ENCODE measurements around the gene UBASH3A. TPM values are rescaled to one million over a fixed set of nuclear protein-coding genes. Genes with fewer than 3 reads are reported as not detected.

The UBASH3A gene
- total RNA-seq, 1 donor from 2014 or later = not detected

DNA sequence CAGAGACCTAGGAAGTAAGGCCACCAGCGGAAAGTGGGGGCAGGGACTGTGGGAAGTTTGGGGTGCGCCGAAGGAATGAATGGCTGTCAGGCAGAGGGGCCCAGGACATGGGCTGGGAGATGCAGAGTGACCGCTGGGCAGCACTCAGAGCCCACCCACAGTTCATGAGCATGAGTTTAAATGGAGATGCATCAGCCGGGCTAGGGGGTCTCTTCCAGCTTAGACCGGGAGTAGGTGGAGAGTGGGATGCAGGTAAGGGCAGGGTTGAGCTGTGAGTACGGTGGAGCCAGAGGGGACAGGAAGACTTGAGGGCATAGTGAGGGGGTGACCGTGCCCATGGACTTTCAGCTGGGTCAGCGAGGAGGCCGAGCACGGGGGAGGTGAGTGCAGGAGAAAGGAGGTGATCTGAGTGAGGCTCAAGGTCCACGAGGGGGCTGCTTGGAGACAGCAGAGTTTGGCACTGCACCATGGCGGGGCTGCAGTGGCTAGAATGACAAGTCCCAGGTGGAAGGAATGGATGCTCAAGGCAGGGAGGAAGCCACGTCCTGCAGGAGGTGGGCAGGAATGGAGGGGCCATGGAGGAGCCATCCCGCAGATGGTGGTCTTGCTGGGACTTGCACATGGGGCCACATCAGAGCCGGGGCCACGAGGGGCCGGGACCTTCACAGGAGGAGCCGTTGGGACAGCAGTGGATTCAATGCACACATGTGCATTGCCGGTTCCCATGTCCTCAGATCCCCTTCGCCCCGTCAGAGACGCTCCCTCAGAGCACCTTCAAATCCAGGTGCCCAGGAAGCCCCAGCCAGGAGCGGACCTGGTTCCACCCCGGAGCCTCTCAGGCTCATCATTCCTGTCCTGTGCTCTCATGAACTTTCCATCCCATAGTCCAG is 34.9 kb downstream of the UBASH3A start:
- ATAC-seq = no peak
- intact Hi-C loops (cut with DNase I) = no loop called here

DNA sequence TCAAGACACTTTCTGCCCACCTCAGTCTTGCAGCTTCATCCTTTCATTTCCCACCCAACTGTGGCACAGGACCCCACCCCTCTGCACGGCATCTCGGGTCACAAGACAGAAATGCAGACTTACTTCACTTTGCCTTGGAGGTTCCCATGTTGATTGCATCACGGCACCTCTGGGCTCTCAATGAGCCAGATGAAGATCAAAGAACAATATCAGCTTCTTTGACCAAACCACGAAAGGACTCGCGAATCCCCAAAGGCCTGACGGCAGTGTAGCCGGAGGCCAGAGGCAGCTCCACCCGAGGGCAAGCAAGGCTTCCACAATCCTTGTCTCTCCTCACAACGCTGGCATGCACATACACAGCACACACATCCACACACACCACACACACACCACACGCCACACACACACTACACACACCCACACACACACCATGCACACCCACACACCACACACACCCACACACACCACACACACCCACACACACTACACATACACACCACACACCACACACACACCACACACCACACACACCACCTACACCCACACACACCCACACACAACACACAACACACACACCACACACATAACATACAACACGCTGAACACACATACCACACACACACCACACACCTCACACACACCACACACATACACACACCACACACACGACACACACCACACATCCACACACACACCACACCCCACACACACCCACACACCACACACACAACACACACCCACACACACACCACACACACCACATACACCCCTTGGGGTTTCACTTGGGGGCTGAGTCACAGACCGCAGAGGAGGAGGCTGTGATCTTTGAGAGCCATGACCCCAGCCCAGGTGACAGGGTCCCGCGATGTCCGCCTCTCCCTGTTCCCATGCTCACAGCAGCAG is 35.8 kb downstream of the UBASH3A start:
- no peak for ATAC-seq
- no peak for DNase-seq (ENCODE audit: missing footprints)
- intact Hi-C loops (cut with DNase I) = no loop called here

More for the DNA sequence above, 34.9 kb downstream of the UBASH3A start:
- no peak for DNase-seq (ENCODE audit: missing footprints)

DNA sequence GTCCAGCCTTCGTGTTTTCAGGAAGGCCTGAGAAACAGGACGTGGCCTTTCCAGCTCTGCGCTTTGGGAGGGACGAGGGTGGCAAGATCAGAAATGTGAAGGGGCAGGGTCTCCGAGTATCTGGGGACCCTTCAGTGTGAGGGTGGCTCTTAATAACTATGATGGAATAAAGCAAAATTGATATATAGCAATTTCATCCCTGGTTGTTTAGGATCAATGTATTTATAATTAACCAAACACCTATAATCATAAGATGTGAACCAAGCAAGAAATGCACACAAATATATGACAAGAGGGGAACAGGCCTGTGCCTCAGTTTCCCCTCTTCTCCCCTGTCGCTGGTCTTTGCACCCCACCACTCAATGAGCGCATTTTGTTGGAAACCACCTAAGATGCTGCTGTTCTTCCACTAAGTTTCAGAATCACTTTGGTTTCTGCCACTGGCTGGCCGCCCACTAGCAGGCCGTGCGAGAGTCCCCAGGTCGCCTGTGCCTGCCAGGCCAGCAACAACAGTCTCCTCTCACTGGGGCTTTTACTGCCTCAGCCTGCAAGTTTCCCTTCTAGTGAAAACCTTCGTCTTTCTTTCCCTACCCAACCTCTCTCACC is 36.6 kb downstream of the UBASH3A start:
- intact Hi-C loops (cut with DNase I) = no loop called here

GRCh38 chr21:42441963-42442362 is 38.3 kb downstream of the UBASH3A start:
- no peak for DNase-seq (ENCODE audit: missing footprints)
- no peak for ATAC-seq
- intact Hi-C loops (cut with DNase I) = no loop called here

More for the DNA sequence above, 36.6 kb downstream of the UBASH3A start:
- no peak for DNase-seq (ENCODE audit: missing footprints)
- ATAC-seq = no peak

- DNase-seq (ENCODE audit: missing footprints) (no peak), ATAC-seq (no peak)
- intact Hi-C loops (cut with DNase I) = no loop called here
These were observed 39.6 kb downstream of the UBASH3A start for GRCh38 chr21:42443181-42443785.

DNA sequence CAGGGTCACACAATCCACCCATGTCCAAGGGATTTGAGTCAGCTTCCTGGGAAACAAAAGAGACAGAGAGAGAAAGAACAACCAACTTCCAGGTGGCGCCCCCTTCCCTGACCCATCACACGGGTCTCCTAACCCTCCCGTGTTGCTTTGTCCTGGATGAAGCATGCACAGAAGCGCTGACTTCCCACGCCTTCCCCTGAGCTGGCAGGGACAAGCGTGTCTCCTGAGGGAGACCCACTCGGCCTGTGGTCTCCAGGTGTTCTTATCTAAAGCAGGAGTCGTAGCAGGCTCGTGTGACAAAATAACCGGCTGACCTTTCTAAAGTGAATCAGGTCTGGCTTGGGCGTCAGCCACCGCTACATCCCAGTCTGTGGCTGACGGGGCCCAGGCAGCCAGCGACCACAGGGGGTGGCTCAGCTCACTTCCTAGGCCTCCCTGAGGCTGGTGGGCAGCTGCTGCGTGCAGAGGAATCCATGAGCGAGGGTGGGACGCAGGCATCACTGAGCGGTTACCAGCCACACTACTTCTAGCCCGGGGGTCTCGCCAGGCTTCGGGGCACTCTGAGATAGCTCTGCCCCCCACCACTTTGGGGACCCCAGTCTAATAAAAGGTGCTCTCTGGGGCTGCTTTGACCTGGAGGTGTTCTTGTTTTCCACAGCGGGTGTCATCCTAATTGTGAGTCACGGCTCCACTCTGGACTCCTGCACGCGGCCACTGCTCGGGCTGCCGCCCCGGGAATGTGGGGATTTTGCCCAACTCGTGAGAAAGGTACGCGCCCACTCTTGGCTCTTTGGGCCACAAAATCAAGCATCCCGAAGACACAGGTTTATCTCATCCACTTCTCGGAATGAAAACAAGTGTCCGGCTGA is 40.4 kb downstream of the UBASH3A start:
- ATAC-seq (no peak), DNase-seq (ENCODE audit: missing footprints) (no peak)
- intact Hi-C loops (cut with DNase I) = no loop called here

- ATAC-seq = no peak
- intact Hi-C loops (cut with DNase I) = loop anchor here (5.0 kb wide), 2 partner anchors 52 to 107 kb away; no protein-coding TSS in a partner anchor
- DNase-seq (ENCODE audit: missing footprints) = no peak
These were observed 41.0 kb downstream of the UBASH3A start for GRCh38 chr21:42444745-42445059.

DNA sequence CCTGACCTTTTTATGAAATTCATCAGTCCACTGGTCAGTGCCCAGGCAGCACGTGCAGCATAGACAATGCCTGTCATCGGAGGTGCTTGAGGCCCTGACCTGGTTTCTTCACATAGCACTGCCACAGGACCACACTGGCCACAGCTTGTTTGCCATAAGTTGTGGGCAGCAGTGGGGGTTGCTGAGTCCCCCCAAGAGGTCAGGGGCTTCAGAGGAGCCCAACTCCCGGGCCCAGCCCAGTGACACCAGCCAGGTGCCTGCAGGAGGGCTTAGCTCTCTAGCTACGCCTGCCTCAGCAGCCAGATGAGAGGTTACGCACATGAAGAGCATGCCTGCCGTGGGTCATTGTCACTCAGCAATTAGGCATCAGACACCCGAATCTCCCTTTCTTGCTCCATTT is 41.6 kb downstream of the UBASH3A start:
- intact Hi-C loops (cut with DNase I) = loop anchor here (5.0 kb wide), 2 partner anchors 53 to 108 kb away; no protein-coding TSS in a partner anchor
- ATAC-seq (no peak), DNase-seq (ENCODE audit: missing footprints) (no peak)

GRCh38 chr21:42446531-42446930 is 42.8 kb downstream of the UBASH3A start:
- intact Hi-C loops (cut with DNase I) = loop anchor here (5.0 kb wide), 2 partner anchors 54 to 109 kb away; no protein-coding TSS in a partner anchor
- no peak for ATAC-seq

GRCh38 chr21:42447182-42447581 is 43.5 kb downstream of the UBASH3A start:
- ATAC-seq (no peak), DNase-seq (ENCODE audit: missing footprints) (no peak)
- intact Hi-C loops (cut with DNase I) = loop anchor here (5.0 kb wide), 2 partner anchors 55 to 110 kb away; no protein-coding TSS in a partner anchor

More at GRCh38 chr21:42446531-42446930, 42.8 kb downstream of the UBASH3A start:
- no peak for DNase-seq (ENCODE audit: missing footprints)

DNA sequence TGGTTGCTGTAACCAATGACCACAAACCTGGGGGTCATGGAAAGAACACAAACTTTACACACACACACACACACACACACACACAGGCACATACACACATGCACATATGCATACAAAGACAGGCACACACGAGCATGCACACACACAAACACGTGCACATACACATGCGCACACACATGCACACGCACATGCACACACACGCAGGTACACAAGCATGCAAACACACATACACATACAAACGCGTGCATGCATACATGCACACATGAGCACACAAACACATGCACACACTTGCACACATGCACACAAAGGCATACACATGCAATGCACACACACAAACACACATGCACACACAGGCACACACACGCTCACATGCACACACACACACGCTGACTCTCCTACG is 44.0 kb downstream of the UBASH3A start:
- intact Hi-C loops (cut with DNase I) = loop anchor here (2.0 to 5.0 kb wide), 3 partner anchors 55 to 303 kb away; no protein-coding TSS in a partner anchor
- DNase-seq (ENCODE audit: missing footprints) (no peak), ATAC-seq (no peak)

- no peak for DNase-seq (ENCODE audit: missing footprints)
- intact Hi-C loops (cut with DNase I) = loop anchor here (2.0 to 5.0 kb wide), 3 partner anchors 56 to 304 kb away; no protein-coding TSS in a partner anchor
- ATAC-seq = no peak
These were observed 45.0 kb downstream of the UBASH3A start for GRCh38 chr21:42448686-42449085.

- intact Hi-C loops (cut with DNase I) = no loop called here
- ATAC-seq (no peak), DNase-seq (ENCODE audit: missing footprints) (no peak)
These were observed 48.2 kb downstream of the UBASH3A start for GRCh38 chr21:42451941-42452340.

- DNase-seq (ENCODE audit: missing footprints) (no peak), ATAC-seq (no peak)
- intact Hi-C loops (cut with DNase I) = no loop called here
These were observed 48.9 kb downstream of the UBASH3A start for GRCh38 chr21:42452401-42453223.

DNA sequence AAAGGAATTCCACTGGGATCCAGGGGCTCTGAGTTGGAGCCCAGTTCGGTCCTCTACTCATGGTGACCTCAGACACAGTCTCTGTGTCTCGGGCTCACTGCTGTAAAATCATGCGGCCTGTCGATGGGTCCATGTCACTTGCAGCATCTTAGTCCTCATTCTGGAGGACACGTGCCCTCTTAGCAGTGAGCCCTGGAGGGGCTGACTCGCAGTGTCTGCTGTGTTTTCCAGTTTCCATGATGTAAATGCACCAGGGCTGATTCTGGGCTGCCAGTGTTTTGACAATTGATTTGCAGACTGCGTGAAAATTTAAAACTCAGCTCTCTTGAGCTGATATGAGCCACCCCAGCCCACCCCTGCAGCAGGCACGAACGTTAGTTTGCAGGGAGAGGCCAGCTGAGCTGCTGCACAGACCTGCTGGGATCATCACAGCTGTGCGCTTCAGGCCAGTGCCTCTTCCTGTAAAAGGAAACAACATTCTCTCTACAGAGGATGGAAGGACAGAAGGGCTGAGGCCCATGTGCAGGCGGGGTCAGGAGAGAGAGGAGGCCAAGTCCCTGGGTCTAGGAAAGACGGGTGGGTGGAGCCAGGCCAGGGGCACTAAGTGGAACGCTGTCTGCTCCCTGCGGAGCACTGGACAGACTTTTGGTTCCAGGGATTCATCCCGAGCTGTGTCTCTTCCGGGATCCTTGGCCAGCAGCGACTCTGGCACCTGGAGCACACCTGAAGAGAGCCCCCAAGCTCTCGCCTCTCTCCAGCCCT is 49.7 kb downstream of the UBASH3A start:
- DNase-seq (ENCODE audit: missing footprints) = no peak
- intact Hi-C loops (cut with DNase I) = no loop called here
- no peak for ATAC-seq

- intact Hi-C loops (cut with DNase I) = no loop called here
- ATAC-seq (no peak), DNase-seq (ENCODE audit: missing footprints) (no peak)
These were observed 50.4 kb downstream of the UBASH3A start for GRCh38 chr21:42453986-42454570.
